Hepatocyte (in vitro differentiated cells): ENCODE results near the gene HIPK4. TPM values are rescaled to one million over a fixed set of nuclear protein-coding genes. Genes with fewer than 3 reads are reported as not detected.

Source experiments
- DNase-seq: peaks from one replicate; pipeline ENCODE4 v3.0.0-alpha.2; 2016; ENCODE audit warnings: low spot score
- H2AFZ ChIP-seq: fragments of 200-600 bp; sonication (generic); 2 replicates; pipeline ENCODE4 v1.6.0; 2016; ENCODE audit warnings: antibody characterized with exemption, mild to moderate bottlenecking
- H3K27ac ChIP-seq: fragments of 200-600 bp; sonication (generic); 2 replicates; pipeline ENCODE4 v1.5.1; 2016; ENCODE audit warnings: mild to moderate bottlenecking
- H3K27me3 ChIP-seq: fragments of 200-600 bp; sonication (generic); 2 replicates; pipeline ENCODE4 v1.6.1; 2016
- H3K36me3 ChIP-seq: fragments of 200-600 bp; sonication (generic); replicated peaks from 2 replicates; pipeline ENCODE4 v1.5.1; 2016; ENCODE audit warnings: low read depth; ENCODE audit not compliant: insufficient read depth
- H3K4me1 ChIP-seq: fragments of 200-600 bp; sonication (generic); 2 replicates; pipeline ENCODE4 v1.5.1; 2016; ENCODE audit warnings: mild to moderate bottlenecking, moderate library complexity; ENCODE audit not compliant: insufficient read depth
- H3K4me2 ChIP-seq: fragments of 200-600 bp; sonication (generic); 2 replicates; pipeline ENCODE4 v1.6.0; 2016
- H3K4me3 ChIP-seq: fragments of 200-600 bp; sonication (generic); 2 replicates; pipeline ENCODE4 v1.5.1; 2016; ENCODE audit warnings: mild to moderate bottlenecking
- H3K79me2 ChIP-seq: fragments of 200-600 bp; sonication (generic); 2 replicates; pipeline ENCODE4 v1.6.0; 2017; ENCODE audit warnings: mild to moderate bottlenecking
- H3K9me2 ChIP-seq: fragments of 200-600 bp; sonication (generic); replicated peaks from 2 replicates; pipeline ENCODE4 v1.6.0; 2017; ENCODE audit warnings: mild to moderate bottlenecking; ENCODE audit not compliant: insufficient read depth
- H3K9me3 ChIP-seq: fragments of 200-600 bp; sonication (generic); 2 replicates; pipeline ENCODE4 v1.5.1; 2016; ENCODE audit warnings: low read depth, mild to moderate bottlenecking
- H4K20me1 ChIP-seq: fragments of 200-600 bp; sonication (generic); 2 replicates; pipeline ENCODE4 v1.6.0; 2016; ENCODE audit warnings: mild to moderate bottlenecking; ENCODE audit not compliant: insufficient read depth, poor library complexity, severe bottlenecking
- CTCF ChIP-seq: fragments of 200-600 bp; sonication (generic); IDR thresholded peaks from 2 replicates; pipeline ENCODE4 v1.5.1; 2016; ENCODE audit warnings: antibody characterized with exemption, mild to moderate bottlenecking; ENCODE audit not compliant: poor library complexity
- EZH2 ChIP-seq: fragments of 200-600 bp; sonication (generic); IDR thresholded peaks from 2 replicates; pipeline ENCODE4 v1.6.1; 2016; ENCODE audit warnings: antibody characterized with exemption, mild to moderate bottlenecking, borderline replicate concordance
- EZH2phosphoT487 ChIP-seq: fragments of 200-600 bp; sonication (generic); IDR thresholded peaks from one replicate; pipeline ENCODE4 v1.6.1; 2018; ENCODE audit warnings: antibody characterized with exemption, mild to moderate bottlenecking, low read depth, moderate library complexity; ENCODE audit not compliant: unreplicated experiment, severe bottlenecking
- WGBS: methylation state at CpG from one replicate; pipeline ENCODE4 v1.1.6; 2016; ENCODE audit warnings: low lambda C conversion rate; ENCODE audit errors: missing lambda C conversion rate; 5-methylcytosine and 5-hydroxymethylcytosine counted together
- polyA plus RNA-seq: library from polyadenylated mRNA; unstranded; fragments of >200 nt; fragmentation: Nextera tagmentation; extraction: Ambion mirVana; gene quantifications from 2 replicates; pipeline ENCODE4 v1.2.1, GENCODE V29; 2016
- total RNA-seq: library from RNA; depleted of rRNA; stranded (reverse); fragments of >200 nt; gene quantifications from 2 replicates; pipeline ENCODE4 v1.2.3, GENCODE V29; 2014

Gene HIPK4
- total and polyA plus RNA-seq, 2 experiments from 2014 or later: 0.07 to 0.13 TPM

- H3K27me3 ChIP-seq: no peaks in the 10 kb centered on the region
- DNase-seq: no peak
- no peaks in the 10 kb centered on the region for H3K9me3 ChIP-seq
- no peak overlapping the region for H2AFZ ChIP-seq
- H3K4me2 ChIP-seq: no peak overlapping the region
- 66% methylated on average over 3 of the region's 3 CpGs for WGBS
- no peak for TF ChIP-seq EZH2
- no peak for TF ChIP-seq EZH2phosphoT487
- TF ChIP-seq CTCF: no peak
- no peaks in the 10 kb centered on the region for H3K79me2 ChIP-seq
- no peaks in the 10 kb centered on the region for H3K4me1 ChIP-seq
- no peaks in the 10 kb centered on the region for H4K20me1 ChIP-seq
- no peak overlapping the region for H3K27ac ChIP-seq
- no peaks in the 10 kb centered on the region for H3K9me2 ChIP-seq
- no peaks in the 10 kb centered on the region for H3K36me3 ChIP-seq
- no peak overlapping the region for H3K4me3 ChIP-seq
Measured at GRCh38 chr19:40388481-40388880, 1.5 kb downstream of the HIPK4 start.

- Histone ChIP-seq H3K27me3 (no peaks in the 10 kb centered on the region), H3K4me3 (no peak overlapping the region), H3K9me2 (no peaks in the 10 kb centered on the region), H3K79me2 (no peaks in the 10 kb centered on the region), H4K20me1 (no peaks in the 10 kb centered on the region), H3K4me1 (no peaks in the 10 kb centered on the region), H3K9me3 (no peaks in the 10 kb centered on the region), H3K4me2 (no peak overlapping the region), H3K36me3 (no peaks in the 10 kb centered on the region), H3K27ac (no peak overlapping the region), H2AFZ (no peak overlapping the region)
- 93% methylated on average over 10 of the region's 10 CpGs for WGBS
- TF ChIP-seq EZH2 (no peak), EZH2phosphoT487 (no peak), CTCF (no peak)
- DNase-seq: no peak
Measured at GRCh38 chr19:40387155-40387554, 2.8 kb downstream of the HIPK4 start.

DNA sequence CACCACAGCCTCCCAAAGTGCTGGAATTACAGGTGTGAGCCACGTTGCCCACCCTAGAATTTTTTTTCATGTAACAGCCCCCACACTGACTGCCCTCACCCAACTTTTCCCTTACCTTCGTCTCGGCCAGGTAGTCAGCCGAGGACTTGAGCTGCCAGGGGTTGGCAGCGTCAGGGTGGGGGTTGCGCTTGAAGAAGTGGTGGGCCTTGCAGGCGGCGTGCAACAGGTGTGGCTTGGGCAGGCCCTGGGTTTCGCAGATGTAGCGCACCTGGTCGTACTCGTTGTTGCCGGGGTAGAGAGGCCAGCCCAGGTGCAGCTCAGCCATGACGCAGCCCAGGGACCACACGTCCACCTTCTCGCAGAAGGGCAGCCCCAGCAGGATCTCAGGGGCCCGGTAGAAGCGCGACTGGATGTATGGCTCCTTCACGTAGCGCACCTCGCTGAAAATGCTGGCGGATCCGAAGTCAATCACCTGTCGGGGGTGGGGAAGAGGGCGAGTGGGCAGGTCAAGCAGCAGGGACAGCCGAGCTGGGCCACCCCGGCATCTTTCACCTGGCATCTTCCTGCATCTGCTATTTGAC, 6.2 kb downstream of the HIPK4 start:
- H3K4me1 ChIP-seq: no peaks in the 10 kb centered on the region
- H3K27ac ChIP-seq: no peak overlapping the region
- WGBS: 90% methylated on average over 28 of the region's 28 CpGs
- H4K20me1 ChIP-seq: no peaks in the 10 kb centered on the region
- H3K27me3 ChIP-seq: no peaks in the 10 kb centered on the region
- no peaks in the 10 kb centered on the region for H3K36me3 ChIP-seq
- H3K4me3 ChIP-seq: no peak overlapping the region
- no peak overlapping the region for H3K4me2 ChIP-seq
- TF ChIP-seq CTCF (no peak), EZH2 (no peak), EZH2phosphoT487 (no peak)
- no peaks in the 10 kb centered on the region for H3K9me2 ChIP-seq
- DNase-seq: no peak
- no peaks in the 10 kb centered on the region for H3K79me2 ChIP-seq
- H2AFZ ChIP-seq: no peak overlapping the region
- no peaks in the 10 kb centered on the region for H3K9me3 ChIP-seq
